Measurements from ENCODE around the gene FAM222A.

FAM222A gene

DNA sequence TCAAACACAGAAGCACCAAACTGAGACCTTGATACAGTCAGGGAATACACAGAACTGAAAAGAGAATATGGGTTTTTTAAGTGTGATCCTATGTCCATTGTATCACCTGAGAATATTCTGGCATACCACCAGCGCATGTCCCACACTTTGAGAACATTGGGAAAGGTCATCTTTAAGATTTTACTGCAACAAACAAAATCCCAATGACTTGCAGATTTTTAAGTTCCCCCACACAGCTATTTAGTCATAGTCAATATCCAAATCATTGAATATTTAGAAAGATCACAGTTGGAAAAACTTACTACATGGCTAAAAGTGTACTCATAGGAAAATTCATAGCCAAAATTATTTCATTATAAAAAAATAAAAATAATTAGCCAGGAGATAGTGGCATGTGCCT is 65.1 kb downstream of the FAM222A start:
- no peak for DNase-seq

DNA sequence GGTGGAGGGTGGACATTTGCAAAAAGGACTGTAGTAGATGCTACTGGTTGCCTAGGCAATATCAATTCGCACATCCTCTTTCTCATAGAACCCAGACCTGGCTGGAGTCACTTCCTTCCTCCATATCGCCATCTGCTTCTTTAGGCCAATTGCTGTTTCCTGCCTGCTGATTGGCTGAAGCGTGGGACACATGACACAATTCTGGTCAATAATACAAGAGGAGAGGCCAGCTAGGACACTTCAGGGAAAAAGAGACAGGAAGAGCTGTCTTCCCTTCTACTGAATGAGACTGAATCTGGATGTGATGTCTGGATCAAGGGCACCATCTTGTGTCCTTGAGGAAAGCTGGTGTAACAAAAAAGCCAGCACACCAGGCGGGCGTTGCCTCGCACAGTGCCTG is 65.8 kb downstream of the FAM222A start:
- DNase-seq = no peak

DNA sequence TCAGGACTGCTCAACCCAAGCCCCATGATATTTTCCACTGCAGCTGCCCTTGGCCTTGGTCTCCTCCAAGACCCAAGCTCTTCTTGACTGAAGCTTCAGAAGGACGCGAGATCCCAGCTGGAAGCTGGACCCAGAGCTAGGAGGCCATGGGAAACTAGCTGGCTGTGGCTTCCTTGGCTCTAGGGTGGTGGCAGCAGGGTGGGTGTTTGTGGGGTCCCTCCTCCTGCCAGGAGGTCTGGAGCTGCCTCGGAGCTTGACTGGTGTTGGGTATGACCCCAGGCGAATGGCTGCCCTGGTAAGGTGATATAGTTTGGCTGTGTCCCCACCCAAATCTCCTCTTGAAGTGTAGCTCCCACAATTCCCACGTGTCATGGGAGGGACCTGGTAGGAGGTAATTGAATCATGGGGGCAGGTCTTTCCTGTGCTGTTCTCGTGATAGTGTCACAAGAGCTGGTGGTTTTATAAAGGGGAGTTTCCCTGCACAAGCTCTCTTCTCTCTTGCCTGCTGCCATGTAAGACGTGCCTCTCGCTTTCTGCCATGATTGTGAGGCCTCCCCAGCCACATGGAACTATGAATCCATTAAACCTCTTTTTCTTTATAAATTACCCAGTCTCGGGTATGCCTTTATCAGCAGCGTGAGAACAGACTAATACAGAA is 68.2 kb downstream of the FAM222A start:
- DNase-seq = no peak

DNA sequence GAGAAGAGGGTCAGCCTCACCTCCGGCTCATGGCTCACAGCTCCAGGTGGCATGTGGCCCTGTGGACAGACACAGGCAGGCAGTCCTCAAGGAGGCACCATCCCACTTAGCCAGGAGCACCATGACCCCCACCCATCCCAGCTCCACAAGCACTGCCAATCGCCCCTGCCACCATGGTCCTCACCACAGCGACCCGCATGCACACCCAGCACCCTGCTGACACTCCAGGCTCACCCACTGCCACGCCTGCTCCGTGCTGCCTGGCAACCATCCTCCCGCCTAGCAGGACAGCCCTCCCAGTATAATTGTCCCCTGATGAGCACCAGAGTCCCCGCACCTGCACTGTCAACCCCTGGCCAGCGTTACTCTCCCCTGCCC is 68.7 kb downstream of the FAM222A start:
- DNase-seq = peak; percentile 68

DNA sequence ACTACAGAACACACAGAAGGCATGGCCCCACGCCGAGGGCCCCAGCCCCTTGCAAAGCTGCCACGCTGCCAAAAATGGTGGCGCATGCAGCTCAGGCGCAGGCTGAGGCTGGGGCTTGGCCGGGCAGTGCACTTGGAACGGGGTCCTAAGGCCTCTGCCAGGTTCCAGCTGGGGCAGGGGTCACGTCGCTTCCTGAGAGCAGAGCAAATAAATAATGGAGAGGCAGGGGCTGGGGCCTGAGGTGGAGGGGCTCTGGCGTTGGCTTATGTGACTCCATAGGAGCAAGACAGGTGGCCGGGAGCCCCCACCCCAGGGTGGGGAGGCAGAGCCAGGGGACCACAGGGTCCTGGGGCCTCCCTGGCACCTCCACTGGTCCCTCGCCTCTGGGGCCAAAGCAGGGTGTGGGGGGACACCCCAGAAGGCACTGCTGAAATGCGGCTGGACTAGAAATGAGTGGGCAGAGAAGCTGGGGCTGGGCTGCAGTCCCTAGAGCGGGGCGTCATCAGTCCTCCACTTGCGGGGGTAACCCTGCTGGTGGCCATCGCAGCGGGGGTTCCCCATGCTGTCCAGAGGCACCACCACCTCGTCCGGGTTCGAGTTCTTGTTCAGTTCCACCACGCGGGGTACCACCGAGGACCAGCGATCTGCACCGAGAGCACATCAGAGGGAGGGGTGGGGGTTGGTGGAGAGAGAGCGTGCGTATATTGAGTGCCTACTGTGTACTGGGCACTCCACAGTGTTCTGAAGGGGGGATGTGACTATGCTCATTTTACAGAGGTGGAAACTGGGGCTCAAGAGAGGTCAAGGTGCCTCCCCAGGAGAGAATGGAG is 69.7 kb downstream of the FAM222A start:
- DNase-seq = no peak

DNA sequence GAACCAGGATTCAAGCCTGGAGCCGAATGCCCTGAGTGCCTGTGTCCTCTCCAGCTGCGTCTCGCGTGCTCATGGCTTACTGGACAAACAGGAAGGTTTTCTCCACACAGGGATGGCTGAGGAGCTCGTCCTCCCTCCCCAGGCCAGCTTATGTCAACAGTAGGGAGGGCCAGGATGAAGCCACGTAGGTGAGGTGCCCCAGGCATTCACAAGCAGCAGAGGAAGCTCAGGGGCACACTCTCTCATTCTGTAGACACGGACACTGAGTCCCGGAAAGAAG is 70.3 kb downstream of the FAM222A start:
- no peak for DNase-seq

GRCh38 chr12:109785854-109786253 is 72.2 kb downstream of the FAM222A start:
- no peak for DNase-seq

GRCh38 chr12:109786799-109787198 is 73.2 kb downstream of the FAM222A start:
- no peak for DNase-seq

DNA sequence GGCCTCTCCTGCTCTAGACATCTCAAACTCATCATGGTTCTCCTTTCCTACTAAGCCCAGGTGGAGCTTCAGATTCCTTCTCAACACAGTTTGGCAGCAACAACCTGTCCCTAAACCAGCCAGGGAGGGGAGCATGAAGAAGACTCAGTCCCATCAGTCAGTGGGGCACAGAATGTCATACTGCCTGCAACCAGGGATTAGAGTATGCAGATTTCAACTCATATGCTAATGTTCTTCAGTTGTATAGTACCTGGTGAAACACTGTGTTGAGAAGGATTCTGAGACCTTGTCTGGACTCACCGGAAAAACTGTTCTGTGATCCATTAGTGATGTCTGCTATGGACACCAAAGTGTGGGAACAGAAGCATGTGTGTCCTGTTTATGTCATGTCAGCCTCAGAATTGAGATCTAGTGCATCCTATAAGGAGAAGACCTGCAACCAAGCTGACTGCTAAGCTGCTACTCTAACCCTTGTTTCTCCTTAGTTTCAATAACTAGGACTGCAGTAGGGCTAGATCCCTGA is 76.0 kb downstream of the FAM222A start:
- no peak for DNase-seq

GRCh38 chr12:109792992-109793391 is 79.4 kb downstream of the FAM222A start:
- DNase-seq = no peak

GRCh38 chr12:109793411-109793810 is 79.8 kb downstream of the FAM222A start:
- DNase-seq = no peak

- no peak for DNase-seq
Observed at GRCh38 chr12:109793826-109794501, 80.3 kb downstream of the FAM222A start.

GRCh38 chr12:109795023-109795422 is 81.4 kb downstream of the FAM222A start:
- DNase-seq = no peak

DNA sequence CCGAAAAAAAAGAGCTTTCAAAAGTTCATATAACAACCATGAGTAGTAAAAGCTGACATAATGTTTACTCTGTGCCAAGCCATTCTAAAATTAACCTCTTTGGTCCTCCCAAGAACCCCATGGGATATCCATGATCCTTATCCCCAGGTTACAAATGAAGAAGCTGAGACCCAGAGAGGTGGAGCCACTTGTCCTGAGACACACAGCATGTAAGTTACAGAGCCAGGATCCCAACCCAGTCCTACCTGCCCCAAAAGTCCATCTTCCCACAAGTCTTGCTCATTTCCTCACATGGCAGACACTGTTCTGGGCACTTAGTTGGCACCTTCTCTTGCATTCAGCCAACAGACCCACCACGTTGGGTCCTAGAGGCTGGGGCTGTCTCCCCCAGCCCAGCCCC is 82.4 kb downstream of the FAM222A start:
- DNase-seq = no peak

DNA sequence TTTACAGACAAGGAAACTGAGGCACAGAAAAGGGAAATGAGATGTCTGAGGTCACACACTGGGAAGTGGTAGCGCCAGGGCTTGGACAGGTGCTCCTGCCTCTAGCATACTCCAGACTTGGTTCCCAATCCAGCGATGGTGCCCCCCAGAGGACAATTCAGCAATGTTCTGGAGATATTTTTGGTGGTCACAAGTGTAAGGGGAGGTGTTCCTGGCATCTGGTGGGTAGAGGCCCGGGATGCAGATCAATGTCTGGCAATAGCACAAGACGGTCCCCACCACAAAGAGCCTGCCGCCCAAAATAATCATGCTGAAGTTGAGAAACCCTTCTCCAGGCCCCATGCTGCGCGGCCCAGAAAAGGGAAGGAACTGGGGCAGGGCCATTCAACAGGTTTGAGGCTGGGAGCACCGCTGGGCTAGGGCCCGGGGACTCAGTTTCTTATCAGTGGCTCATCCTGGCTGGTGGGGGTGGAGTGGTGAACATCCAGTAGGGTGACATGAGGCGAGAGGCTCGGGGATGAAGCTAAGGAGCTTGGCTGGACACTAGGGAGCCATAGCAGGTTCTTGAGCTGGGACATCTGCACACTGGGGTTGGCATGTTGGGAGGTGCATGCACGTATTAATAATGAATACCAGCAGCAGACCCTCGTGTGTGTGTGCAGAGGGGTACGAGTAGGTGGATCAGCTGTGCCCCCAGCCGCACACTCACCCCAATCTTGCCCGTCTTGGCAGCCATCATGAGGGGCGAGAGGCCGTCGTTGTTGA is 84.5 kb downstream of the FAM222A start:
- DNase-seq = peak; percentile 17

- no peak for DNase-seq
Observed at GRCh38 chr12:109798691-109799090, 85.1 kb downstream of the FAM222A start.

GRCh38 chr12:109800536-109800935 is 86.9 kb downstream of the FAM222A start:
- DNase-seq = no peak

DNA sequence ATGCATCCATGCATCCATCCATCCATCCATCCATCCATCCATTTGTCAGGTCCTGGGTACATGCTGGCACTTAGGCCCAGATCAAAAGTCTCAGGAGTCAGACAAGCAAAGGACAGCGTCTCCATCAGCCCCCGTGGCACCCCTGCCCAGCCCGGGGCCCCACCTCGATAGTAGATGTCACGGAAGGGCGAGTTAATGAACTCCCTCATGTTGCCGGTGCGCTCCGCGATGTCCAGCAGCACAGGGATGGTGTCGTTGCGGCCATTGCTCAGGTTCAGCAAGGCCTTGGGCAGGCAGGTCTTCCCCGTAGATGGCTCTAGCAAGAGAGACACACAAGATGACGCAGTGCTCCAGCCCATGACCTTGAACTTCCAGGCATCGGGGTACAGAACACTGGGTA is 89.2 kb downstream of the FAM222A start:
- no peak for DNase-seq

DNA sequence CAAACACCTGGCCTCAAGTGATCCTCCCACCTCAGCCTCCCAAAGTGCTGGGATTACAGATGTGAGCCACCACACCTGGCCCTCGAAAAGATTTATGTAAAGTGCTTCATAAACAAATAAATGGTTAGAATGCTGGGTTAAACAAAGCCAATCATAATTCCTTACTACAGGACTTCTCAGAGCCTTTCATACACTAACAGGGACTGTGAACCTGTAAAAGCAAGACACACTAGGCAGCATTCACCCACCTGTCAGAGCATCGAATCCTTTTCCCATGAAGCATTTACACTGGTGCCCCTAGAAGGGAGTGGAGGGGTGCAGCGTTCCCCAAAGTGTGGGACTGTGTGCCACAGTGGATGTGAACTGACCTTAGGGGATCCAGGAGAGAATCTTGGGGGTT is 90.1 kb downstream of the FAM222A start:
- DNase-seq = no peak

- peak; percentile 9 for DNase-seq
Observed at GRCh38 chr12:109804820-109805761, 91.5 kb downstream of the FAM222A start.

DNA sequence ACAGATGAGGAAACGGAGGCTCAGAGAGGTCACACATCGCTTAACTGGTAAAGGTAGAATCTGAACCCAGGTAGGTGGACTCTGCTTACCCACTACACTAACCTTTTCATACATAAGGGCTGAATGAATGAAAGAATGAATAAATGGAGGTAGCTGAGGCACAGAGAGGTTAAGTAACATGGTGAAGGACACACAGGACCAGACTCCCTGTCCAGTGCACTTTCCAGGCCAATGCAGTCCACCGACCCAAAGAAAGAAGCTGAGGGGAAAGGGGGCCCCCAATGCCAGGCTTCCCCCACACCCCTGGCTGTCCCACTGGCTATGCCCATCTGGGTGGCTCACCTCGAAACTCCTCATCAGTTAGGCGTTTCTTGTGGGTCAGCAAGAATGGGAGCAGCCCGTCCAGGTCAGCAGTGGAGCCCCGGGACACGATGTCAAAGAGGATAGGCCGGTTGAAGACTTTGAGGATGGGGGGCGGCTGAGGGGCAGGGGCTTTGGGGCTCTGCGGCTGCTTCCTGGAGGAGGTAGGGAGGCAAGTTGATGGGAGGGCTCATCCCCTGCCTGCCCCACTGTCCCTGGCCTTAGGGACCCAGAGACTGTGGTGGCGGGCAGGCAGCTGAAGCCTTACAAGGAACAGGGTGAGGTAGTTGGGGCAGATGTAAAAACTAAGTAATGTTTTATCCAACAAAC is 94.5 kb downstream of the FAM222A start:
- DNase-seq = no peak

All from COR-L47 (cell line).